NT2/D1 (cell line): ENCODE results near the gene DOCK1.

Source experiments
- DNase-seq: peaks from one replicate; pipeline ENCODE4 v3.0.0-alpha.2; 2011; ENCODE audit warnings: low read depth, low spot score
- H3K27me3 ChIP-seq: 2 replicates; pipeline ENCODE4 v1.6.0; 2011; ENCODE audit warnings: mild to moderate bottlenecking; ENCODE audit not compliant: insufficient read length, insufficient read depth
- H3K36me3 ChIP-seq: 2 replicates; pipeline ENCODE4 v1.6.1; 2011; ENCODE audit warnings: mild to moderate bottlenecking, low read length, mixed read lengths; ENCODE audit not compliant: insufficient read depth, insufficient read length
- H3K4me1 ChIP-seq: 2 replicates; pipeline ENCODE4 v1.5.1; 2011; ENCODE audit not compliant: insufficient read depth, insufficient read length
- H3K4me3 ChIP-seq: 2 replicates; pipeline ENCODE4 v1.5.1; 2011; ENCODE audit warnings: low read depth; ENCODE audit not compliant: insufficient read length
- H3K9ac ChIP-seq: 2 replicates; pipeline ENCODE4 v1.6.0; 2011; ENCODE audit warnings: low read depth; ENCODE audit not compliant: insufficient read length
- H3K9me3 ChIP-seq: 2 replicates; pipeline ENCODE4 v1.5.1; 2011; ENCODE audit warnings: mild to moderate bottlenecking, low read length; ENCODE audit not compliant: insufficient read depth
- SUZ12 ChIP-seq: IDR thresholded peaks from 2 replicates; pipeline ENCODE4 v1.6.1; 2011; ENCODE audit not compliant: insufficient read length, insufficient read depth; ENCODE audit errors: extremely low read depth
- YY1 ChIP-seq: IDR thresholded peaks from 2 replicates; pipeline ENCODE4 v1.6.1; 2011; ENCODE audit not compliant: insufficient read length, insufficient read depth
- ZNF274 ChIP-seq: IDR thresholded peaks from 2 replicates; pipeline ENCODE4 v1.6.1; 2011; ENCODE audit warnings: mild to moderate bottlenecking, low read depth, low read length

Gene DOCK1

DNA sequence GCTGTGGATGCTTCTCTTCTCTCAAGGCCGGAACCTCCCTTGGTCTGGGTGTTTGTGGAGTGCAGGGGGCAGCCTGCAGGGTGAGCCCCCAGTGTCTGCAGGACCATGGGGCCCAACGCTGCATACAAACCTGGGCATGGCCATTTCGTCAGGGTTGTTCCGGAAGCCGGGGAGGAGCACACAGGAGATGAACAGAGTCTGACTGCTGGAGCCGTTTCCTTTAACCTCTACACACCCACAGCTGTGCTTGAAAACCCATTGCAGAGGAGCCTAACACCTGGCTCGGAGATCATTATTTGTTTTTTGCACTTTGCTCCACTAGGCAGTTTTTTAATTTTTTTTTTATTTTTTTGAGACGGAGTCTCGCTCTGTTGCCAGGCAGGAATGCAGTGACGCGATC, 458.8 kb downstream of the DOCK1 start:
- no peak for TF ChIP-seq ZNF274
- TF ChIP-seq YY1: no peak
- no peak for TF ChIP-seq SUZ12
- H3K27me3 ChIP-seq: no peaks in the 10 kb centered on the region
- DNase-seq: no peak
- H3K9me3 ChIP-seq: no peaks in the 10 kb centered on the region
- no peak overlapping the region for H3K9ac ChIP-seq
- peaks cover 4% of the 10 kb centered on the region for H3K4me1 ChIP-seq
- no peaks in the 10 kb centered on the region for H3K36me3 ChIP-seq
- H3K4me3 ChIP-seq: no peak overlapping the region

DNA sequence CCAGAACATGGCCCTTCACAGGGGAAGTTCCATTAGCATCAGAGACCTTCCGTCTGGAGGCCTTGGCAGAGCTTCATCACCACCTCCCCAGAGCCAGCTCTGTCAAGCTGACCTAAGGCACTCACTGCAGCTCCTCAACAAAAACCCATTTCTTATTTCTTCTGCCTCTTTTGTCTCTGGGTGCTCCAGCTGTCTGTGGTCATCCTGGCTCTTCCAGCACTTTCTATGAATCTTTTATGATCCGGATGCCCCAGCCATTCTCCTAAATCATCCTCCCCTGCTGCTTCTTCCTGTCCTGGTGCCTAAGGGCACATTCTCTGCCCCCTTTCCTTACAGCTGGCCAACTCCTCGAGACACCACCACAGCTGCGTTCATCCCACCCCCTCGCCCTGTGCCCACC, 462.9 kb downstream of the DOCK1 start:
- peaks cover 4% of the 10 kb centered on the region for H3K4me1 ChIP-seq
- DNase-seq: no peak
- H3K27me3 ChIP-seq: no peaks in the 10 kb centered on the region
- no peaks in the 10 kb centered on the region for H3K36me3 ChIP-seq
- TF ChIP-seq SUZ12: no peak
- no peak for TF ChIP-seq ZNF274
- no peak for TF ChIP-seq YY1
- H3K9me3 ChIP-seq: no peaks in the 10 kb centered on the region
- no peak overlapping the region for H3K4me3 ChIP-seq
- H3K9ac ChIP-seq: no peak overlapping the region

DNA sequence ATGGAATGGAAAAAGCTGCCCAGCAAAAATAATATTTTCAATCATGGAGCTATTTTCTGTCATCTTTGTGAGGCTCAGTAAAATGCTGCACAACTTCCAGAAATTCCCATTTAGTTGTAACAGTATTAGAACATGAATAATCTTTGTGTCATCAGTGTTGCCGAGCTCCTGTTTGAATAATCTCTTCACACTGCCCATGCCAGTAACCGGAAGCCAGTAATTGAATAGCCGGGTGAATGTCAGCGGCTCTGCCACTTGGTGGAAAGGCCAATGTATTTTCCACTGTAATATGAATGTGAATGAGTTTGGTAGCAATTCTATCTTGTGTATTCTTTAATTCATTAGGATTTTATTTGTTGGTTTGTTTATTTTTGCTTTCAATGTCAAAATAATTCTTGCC, 463.7 kb downstream of the DOCK1 start:
- Histone ChIP-seq H3K4me3 (no peak overlapping the region), H3K4me1 (peaks cover 4% of the 10 kb centered on the region), H3K9ac (no peak overlapping the region), H3K36me3 (no peaks in the 10 kb centered on the region), H3K27me3 (no peaks in the 10 kb centered on the region), H3K9me3 (no peaks in the 10 kb centered on the region)
- TF ChIP-seq SUZ12 (no peak), ZNF274 (no peak), YY1 (no peak)
- no peak for DNase-seq

DNA sequence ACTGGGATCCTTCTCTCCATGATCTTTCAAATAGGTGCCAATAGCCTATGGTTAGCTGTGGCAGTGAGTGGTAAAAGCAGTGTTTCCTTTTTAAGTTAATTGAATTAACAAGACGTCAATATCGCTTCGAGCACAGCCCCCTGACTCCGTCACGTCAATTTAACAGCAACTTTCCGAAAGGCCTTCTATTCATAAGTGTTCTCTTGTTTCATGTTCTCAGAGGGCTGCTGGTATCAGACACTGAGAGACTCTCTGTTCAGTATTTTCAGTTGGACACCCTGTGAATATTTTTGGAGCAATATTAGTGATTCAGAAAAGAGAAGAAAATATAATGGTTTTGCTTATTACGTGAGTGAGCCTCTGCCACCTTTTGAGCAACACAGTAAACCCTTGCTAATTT, 465.4 kb downstream of the DOCK1 start:
- Histone ChIP-seq H3K9ac (no peak overlapping the region), H3K27me3 (no peaks in the 10 kb centered on the region), H3K36me3 (peaks cover 11% of the 10 kb centered on the region), H3K4me3 (no peak overlapping the region), H3K9me3 (no peaks in the 10 kb centered on the region), H3K4me1 (peaks cover 4% of the 10 kb centered on the region)
- TF ChIP-seq YY1 (no peak), ZNF274 (no peak), SUZ12 (no peak)
- DNase-seq: no peak

DNA sequence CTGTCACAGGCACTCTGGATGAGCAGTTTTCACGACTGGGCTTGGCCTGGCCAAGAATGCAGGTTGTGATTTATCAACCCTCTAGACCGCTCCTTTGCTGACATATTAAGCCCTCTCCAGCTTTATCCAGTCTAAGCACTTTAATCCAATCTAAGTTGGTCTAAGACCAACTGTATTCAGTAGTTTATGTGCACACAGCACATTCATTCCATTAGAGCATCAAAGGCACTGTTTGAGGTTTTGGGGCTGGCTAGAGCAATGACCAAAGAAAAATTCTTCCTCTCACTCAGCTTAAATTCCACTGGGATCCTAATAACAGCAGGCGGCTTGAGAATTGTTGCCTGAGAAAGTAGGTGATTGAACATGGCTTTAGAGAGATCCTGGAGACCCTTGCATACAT, 467.1 kb downstream of the DOCK1 start:
- H3K9ac ChIP-seq: no peak overlapping the region
- no peaks in the 10 kb centered on the region for H3K9me3 ChIP-seq
- peaks cover 4% of the 10 kb centered on the region for H3K4me1 ChIP-seq
- no peaks in the 10 kb centered on the region for H3K27me3 ChIP-seq
- DNase-seq: no peak
- H3K4me3 ChIP-seq: no peak overlapping the region
- no peak for TF ChIP-seq ZNF274
- TF ChIP-seq SUZ12: no peak
- no peak for TF ChIP-seq YY1
- H3K36me3 ChIP-seq: peaks cover 18% of the 10 kb centered on the region

DNA sequence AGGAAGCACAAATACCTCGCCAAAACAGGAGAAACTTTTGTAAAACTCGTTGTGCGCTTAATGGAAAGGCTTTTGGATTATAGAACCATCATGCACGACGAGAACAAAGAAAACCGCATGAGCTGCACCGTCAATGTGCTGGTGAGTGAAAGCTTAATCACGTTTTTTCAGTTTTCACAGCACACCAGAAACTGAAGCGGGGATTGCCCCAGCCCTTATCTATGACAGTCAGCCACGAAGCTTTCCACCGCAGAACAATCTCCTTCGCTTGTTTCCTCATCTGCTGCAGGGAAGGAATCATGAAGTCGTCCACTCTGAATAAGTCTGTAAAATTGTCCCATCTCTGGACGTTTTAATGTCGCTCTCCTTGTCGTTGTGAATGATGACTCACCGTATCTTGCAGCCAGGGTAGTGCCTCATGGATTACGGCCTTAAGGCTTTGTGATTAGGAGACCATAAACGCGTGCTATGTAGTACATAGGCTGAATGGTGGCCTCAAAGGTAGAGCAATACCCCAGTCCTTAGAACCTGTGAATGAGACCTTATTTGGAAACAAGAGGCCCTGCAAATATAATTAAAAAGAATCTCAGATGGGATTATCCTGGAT, 468.9 kb downstream of the DOCK1 start:
- Histone ChIP-seq H3K4me3 (no peak overlapping the region), H3K4me1 (no peaks in the 10 kb centered on the region), H3K27me3 (no peaks in the 10 kb centered on the region), H3K9ac (no peak overlapping the region), H3K36me3 (peaks cover 18% of the 10 kb centered on the region), H3K9me3 (no peaks in the 10 kb centered on the region)
- no peak for DNase-seq
- TF ChIP-seq SUZ12: no peak
- no peak for TF ChIP-seq YY1
- no peak for TF ChIP-seq ZNF274

DNA sequence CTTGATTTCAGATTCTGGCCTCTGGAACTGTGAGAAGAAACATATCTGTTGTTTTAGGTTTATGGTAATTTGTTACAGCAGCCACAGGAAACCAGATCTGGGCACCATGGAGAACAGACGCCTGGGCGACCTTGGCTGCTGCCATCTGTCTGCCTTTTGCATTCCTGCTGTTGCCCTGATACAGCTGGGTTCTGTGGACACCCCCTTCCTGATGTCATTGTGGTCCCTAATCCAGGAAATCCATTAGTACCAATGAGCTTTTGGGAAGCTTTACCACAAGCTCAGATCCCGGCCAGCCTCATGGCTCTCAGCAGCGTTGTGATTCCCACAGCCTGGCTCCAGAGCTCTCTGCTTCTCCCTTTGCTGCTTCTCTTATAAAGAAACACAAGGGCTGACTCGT, 469.7 kb downstream of the DOCK1 start:
- Histone ChIP-seq H3K4me3 (no peak overlapping the region), H3K36me3 (peaks cover 18% of the 10 kb centered on the region)

DNA sequence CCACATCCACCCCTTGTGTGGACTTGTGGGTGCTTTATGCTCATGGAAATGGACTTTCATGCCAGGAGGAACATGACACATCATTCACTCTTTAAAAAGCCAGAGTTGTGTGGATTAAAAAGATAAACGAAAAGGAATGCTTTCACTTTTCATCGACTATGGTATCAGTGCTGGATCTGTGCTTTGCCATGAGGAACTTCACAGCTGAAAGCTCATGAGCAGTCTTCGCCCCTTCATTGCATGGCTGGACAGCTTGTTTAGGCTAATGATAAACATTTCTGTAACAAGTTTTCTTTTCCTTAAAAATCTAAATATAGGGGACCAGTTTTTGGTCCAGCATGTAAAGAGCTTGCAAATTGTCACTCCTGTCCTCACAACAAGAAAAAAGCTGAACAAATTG, 470.2 kb downstream of the DOCK1 start:
- TF ChIP-seq SUZ12 (no peak), ZNF274 (no peak), YY1 (no peak)
- H3K36me3 ChIP-seq: peaks cover 18% of the 10 kb centered on the region
- no peaks in the 10 kb centered on the region for H3K27me3 ChIP-seq
- DNase-seq: no peak
- no peak overlapping the region for H3K4me3 ChIP-seq
- H3K9ac ChIP-seq: no peak overlapping the region
- H3K9me3 ChIP-seq: no peaks in the 10 kb centered on the region
- no peaks in the 10 kb centered on the region for H3K4me1 ChIP-seq

More for the DNA sequence above, 469.7 kb downstream of the DOCK1 start:
- TF ChIP-seq ZNF274: no peak
- no peak for TF ChIP-seq YY1
- TF ChIP-seq SUZ12: no peak
- no peaks in the 10 kb centered on the region for H3K27me3 ChIP-seq
- no peak for DNase-seq
- no peaks in the 10 kb centered on the region for H3K9me3 ChIP-seq
- no peak overlapping the region for H3K9ac ChIP-seq
- no peaks in the 10 kb centered on the region for H3K4me1 ChIP-seq
